H1 (cell line): ENCODE results near the gene HNRNPM.

Source experiments
- BACH1 ChIP-seq: IDR thresholded peaks from 2 replicates; pipeline ENCODE4 v1.6.1; 2012; ENCODE audit warnings: low read length, improper control_type of control experiment
- CEBPB ChIP-seq: IDR thresholded peaks from 2 replicates; pipeline ENCODE4 v1.6.1; 2012; ENCODE audit warnings: low read depth, low read length
- CHD2 ChIP-seq: IDR thresholded peaks from 2 replicates; pipeline ENCODE4 v1.6.1; 2012; ENCODE audit warnings: low read length, improper control_type of control experiment
- CREB1 ChIP-seq: IDR thresholded peaks from 2 replicates; pipeline ENCODE4 v1.6.1; 2012; ENCODE audit warnings: inconsistent platforms
- POLR2A ChIP-seq, 2 experiments: IDR thresholded peaks; 1 replicate in 1 of 2; 2 replicates in 1 of 2; pipeline ENCODE4 v1.6.1; 2011; ENCODE audit warnings: low read depth in 2 of 2, low read length in 2 of 2, mild to moderate bottlenecking in 2 of 2; ENCODE audit errors: control extremely low read depth in 1 of 2
- RFX5 ChIP-seq: IDR thresholded peaks from 2 replicates; pipeline ENCODE4 v1.6.1; 2011; ENCODE audit warnings: low read depth, low read length, improper control_type of control experiment, borderline replicate concordance
- SIX5 ChIP-seq: IDR thresholded peaks from 2 replicates; pipeline ENCODE4 v1.6.1; 2011; ENCODE audit warnings: mild to moderate bottlenecking, low read depth, low read length
- SP1 ChIP-seq: IDR thresholded peaks from 2 replicates; pipeline ENCODE4 v1.6.1; 2011; ENCODE audit warnings: low read depth, low read length
- TCF12 ChIP-seq: IDR thresholded peaks from 2 replicates; pipeline ENCODE4 v1.6.1; 2011; ENCODE audit warnings: low read depth, mild to moderate bottlenecking, low read length
- TF ChIP-seq, protein P1 (sequence below), 3 experiments: IDR thresholded peaks; 1 replicate in 2 of 3; 2 replicates in 1 of 3; pipeline versions ENCODE4 v1.5.1 to v1.6.1; 2011; ENCODE audit warnings: low read length in 3 of 3, mild to moderate bottlenecking in 3 of 3, inconsistent platforms in 2 of 3, low read depth in 1 of 3, moderate library complexity in 1 of 3; ENCODE audit not compliant: insufficient read depth in 1 of 3; ENCODE audit errors: control extremely low read depth in 1 of 3

DNA sequence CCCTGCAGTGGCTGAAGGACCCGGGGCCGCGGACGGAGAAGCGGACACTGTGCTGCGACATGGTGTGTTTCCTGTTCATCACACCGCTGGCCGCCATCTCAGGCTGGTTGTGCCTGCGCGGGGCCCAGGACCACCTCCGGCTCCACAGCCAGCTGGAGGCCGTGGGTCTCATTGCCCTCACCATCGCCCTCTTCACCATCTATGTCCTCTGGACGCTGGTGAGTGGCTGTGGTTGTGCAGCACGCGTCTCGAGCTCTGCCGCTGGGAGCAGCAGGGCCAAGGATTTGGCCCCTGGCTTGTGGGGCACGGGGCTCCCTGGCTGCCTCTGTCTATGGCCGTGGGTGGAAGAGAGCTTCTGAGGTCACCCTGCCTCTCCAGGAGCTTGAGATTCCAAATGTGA, 14.1 kb upstream of the HNRNPM start:
- TF ChIP-seq, protein P1, sequence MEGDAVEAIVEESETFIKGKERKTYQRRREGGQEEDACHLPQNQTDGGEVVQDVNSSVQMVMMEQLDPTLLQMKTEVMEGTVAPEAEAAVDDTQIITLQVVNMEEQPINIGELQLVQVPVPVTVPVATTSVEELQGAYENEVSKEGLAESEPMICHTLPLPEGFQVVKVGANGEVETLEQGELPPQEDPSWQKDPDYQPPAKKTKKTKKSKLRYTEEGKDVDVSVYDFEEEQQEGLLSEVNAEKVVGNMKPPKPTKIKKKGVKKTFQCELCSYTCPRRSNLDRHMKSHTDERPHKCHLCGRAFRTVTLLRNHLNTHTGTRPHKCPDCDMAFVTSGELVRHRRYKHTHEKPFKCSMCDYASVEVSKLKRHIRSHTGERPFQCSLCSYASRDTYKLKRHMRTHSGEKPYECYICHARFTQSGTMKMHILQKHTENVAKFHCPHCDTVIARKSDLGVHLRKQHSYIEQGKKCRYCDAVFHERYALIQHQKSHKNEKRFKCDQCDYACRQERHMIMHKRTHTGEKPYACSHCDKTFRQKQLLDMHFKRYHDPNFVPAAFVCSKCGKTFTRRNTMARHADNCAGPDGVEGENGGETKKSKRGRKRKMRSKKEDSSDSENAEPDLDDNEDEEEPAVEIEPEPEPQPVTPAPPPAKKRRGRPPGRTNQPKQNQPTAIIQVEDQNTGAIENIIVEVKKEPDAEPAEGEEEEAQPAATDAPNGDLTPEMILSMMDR (IDR thresholded peaks at IDR 0.05; ENCODE audit: control extremely low read depth in 1 of 3, insufficient read depth in 1 of 3, low read depth in 1 of 3, low read length in 3 of 3): no peak
- TF ChIP-seq RFX5 (no peak), CEBPB (no peak), TCF12 (no peak), CREB1 (no peak), CHD2 (no peak), POLR2A (IDR thresholded peaks at IDR 0.05; ENCODE audit: control extremely low read depth in 1 of 2, low read depth in 2 of 2, low read length in 2 of 2) (no peak), SIX5 (no peak), BACH1 (no peak), SP1 (no peak)
